A549 treated with CORT108297 at 1 μM for 4 hours (cell line): ENCODE results near the gene CYP4F8. TPM values are rescaled to one million over a fixed set of nuclear protein-coding genes. Genes with fewer than 3 reads are reported as not detected.

Experiments used
- total RNA-seq: library from RNA; stranded (reverse); fragments of 200-300 nt; extraction: Qiagen RNA extraction; gene quantifications from 5 replicates; pipeline ENCODE4 v1.2.3, GENCODE V29; 2022

CYP4F8 gene
- total RNA-seq, result not detected in 5 replicates

GRCh38 chr19:15614507-15615379, at the start of gene CYP4F8:
TSS of gene CYP4F8 (plus strand) at chr19:15615218. CDS start at chr19:15615617, 399 bp downstream.

GRCh38 chr19:15640294-15640903, 25.4 kb downstream of the CYP4F8 start, which contains the start of gene CYP4F3:
TSS of gene CYP4F3 (plus strand) at chr19:15640897. CDS start at chr19:15641416, 519 bp downstream.

GRCh38 chr19:15672580-15673175, 57.7 kb downstream of the CYP4F8 start, which contains the start of gene CYP4F12:
TSS of gene CYP4F12 (plus strand) at chr19:15673087. CDS start at chr19:15673530, 443 bp downstream.

Other genes starting within 250 kb of the CYP4F8 start
- 16.3 to 18.9 TPM (median 17.9 TPM) in 5 replicates for gene AKAP8, start 235.4 kb upstream of the CYP4F8 start, total RNA-seq
- 35.9 to 41.3 TPM (median 37.9 TPM) in 5 replicates for gene AKAP8L, start 196.2 kb upstream of the CYP4F8 start, total RNA-seq
- gene WIZ, start 165.3 kb upstream of the CYP4F8 start, total RNA-seq, result 14.4 to 24.0 TPM (median 22.8 TPM) in 5 replicates
- not detected in 5 replicates for gene RASAL3, start 150.7 kb upstream of the CYP4F8 start, total RNA-seq
- gene PGLYRP2, start 135.7 kb upstream of the CYP4F8 start, total RNA-seq, result 0.05 TPM in 1 of 5 replicates, not detected in the others
- gene CYP4F22, start 106.7 kb upstream of the CYP4F8 start, total RNA-seq, result 0.06 to 0.09 TPM (median 0.08 TPM) in 5 replicates
- 1.8 to 3.0 TPM (median 2.3 TPM) in 5 replicates for gene CYP4F3, start 25.7 kb downstream of the CYP4F8 start, total RNA-seq
- gene CYP4F12, start 57.9 kb downstream of the CYP4F8 start, total RNA-seq, result 1.4 to 2.0 TPM (median 1.7 TPM) in 5 replicates
- gene OR10H2, start 112.8 kb downstream of the CYP4F8 start, total RNA-seq, result not detected in 5 replicates
- gene OR10H3, start 122.8 kb downstream of the CYP4F8 start, total RNA-seq, result not detected in 5 replicates
- gene OR10H5, start 172.4 kb downstream of the CYP4F8 start, total RNA-seq, result not detected in 5 replicates
- gene OR10H1, start 200.4 kb downstream of the CYP4F8 start, total RNA-seq, result not detected in 5 replicates